Measurements from ENCODE around the gene NEB. TPM values are rescaled to one million over a fixed set of nuclear protein-coding genes. Genes with fewer than 3 reads are reported as not detected.

Gene NEB
- total RNA-seq, 4 donors from 2014 or later = 0.60 to 7.0 (median 1.4) TPM

GRCh38 chr2:151544449-151544848 is 189.8 kb downstream of the NEB start:
- H3K36me3 ChIP-seq = no peaks in the 10 kb centered on the region
- no peak for DNase-seq
- no peaks in the 10 kb centered on the region for H3K27me3 ChIP-seq
- H3K27ac ChIP-seq = no peak overlapping the region
- no peak for TF ChIP-seq EP300 (IDR thresholded peaks at IDR 0.05; ENCODE audit: low read depth)
- no peak for TF ChIP-seq POLR2A (IDR thresholded peaks at IDR 0.05)
- TF ChIP-seq POLR2AphosphoS5 (IDR thresholded peaks at IDR 0.05) = no peak
- TF ChIP-seq CTCF (IDR thresholded peaks at IDR 0.05) = no peak
- no peaks in the 10 kb centered on the region for H3K4me1 ChIP-seq
- H3K9me3 ChIP-seq = no peaks in the 10 kb centered on the region
- intact Hi-C loops (cut with DNase I; ENCODE audit: low total_unique reads) = no loop called here
- WGBS, 2 donors (ENCODE audit: low coverage in 1 of 2) = 93 to 97% methylated on average over 4 to 5 of the region's 5 CpGs
- H3K4me3 ChIP-seq = no peak overlapping the region
- in situ Hi-C loops (cut with MboI; ENCODE audit: low pct_ligation_motif_present in 1 of 4, low pct_unique_long_range_greater_than_20kb in 1 of 4, low sequenced_read_pairs in 3 of 4) = no loop called here

GRCh38 chr2:151543876-151544275 is 190.4 kb downstream of the NEB start:
- Histone ChIP-seq H3K4me1 (no peaks in the 10 kb centered on the region), H3K36me3 (no peaks in the 10 kb centered on the region), H3K4me3 (no peak overlapping the region), H3K9me3 (no peaks in the 10 kb centered on the region), H3K27ac (no peak overlapping the region), H3K27me3 (no peaks in the 10 kb centered on the region)
- DNase-seq = no peak
- in situ Hi-C loops (cut with MboI; ENCODE audit: low pct_ligation_motif_present in 1 of 4, low pct_unique_long_range_greater_than_20kb in 1 of 4, low sequenced_read_pairs in 3 of 4) = no loop called here
- WGBS, 2 donors (ENCODE audit: low coverage in 1 of 2) = 90 to 92% methylated on average over 3 of the region's 3 CpGs
- no peak for TF ChIP-seq EP300 (IDR thresholded peaks at IDR 0.05; ENCODE audit: low read depth)
- no peak for TF ChIP-seq CTCF (IDR thresholded peaks at IDR 0.05)
- TF ChIP-seq POLR2AphosphoS5 (IDR thresholded peaks at IDR 0.05) = no peak
- no peak for TF ChIP-seq POLR2A (IDR thresholded peaks at IDR 0.05)
- intact Hi-C loops (cut with DNase I; ENCODE audit: low total_unique reads) = no loop called here

- no peak for DNase-seq
- H3K9me3 ChIP-seq = no peaks in the 10 kb centered on the region
- intact Hi-C loops (cut with DNase I; ENCODE audit: low total_unique reads) = no loop called here
- no peak overlapping the region for H3K4me3 ChIP-seq
- H3K4me1 ChIP-seq = no peaks in the 10 kb centered on the region
- no peak overlapping the region for H3K27ac ChIP-seq
- WGBS, 2 donors (ENCODE audit: low coverage in 1 of 2) = 93 to 100% methylated on average over 1 to 7 of the region's 7 CpGs
- no peak for TF ChIP-seq CTCF (IDR thresholded peaks at IDR 0.05)
- no peak for TF ChIP-seq POLR2AphosphoS5 (IDR thresholded peaks at IDR 0.05)
- in situ Hi-C loops (cut with MboI; ENCODE audit: low pct_ligation_motif_present in 1 of 4, low pct_unique_long_range_greater_than_20kb in 1 of 4, low sequenced_read_pairs in 3 of 4) = no loop called here
- no peaks in the 10 kb centered on the region for H3K36me3 ChIP-seq
- H3K27me3 ChIP-seq = no peaks in the 10 kb centered on the region
Measured at GRCh38 chr2:151534001-151534400, 200.3 kb downstream of the NEB start.

GRCh38 chr2:151533127-151533526 is 201.1 kb downstream of the NEB start:
- H3K9me3 ChIP-seq = no peaks in the 10 kb centered on the region
- no peaks in the 10 kb centered on the region for H3K27me3 ChIP-seq
- in situ Hi-C loops (cut with MboI; ENCODE audit: low pct_ligation_motif_present in 1 of 4, low pct_unique_long_range_greater_than_20kb in 1 of 4, low sequenced_read_pairs in 3 of 4) (no loop called here), intact Hi-C loops (cut with DNase I; ENCODE audit: low total_unique reads) (no loop called here)
- no peaks in the 10 kb centered on the region for H3K4me1 ChIP-seq
- H3K36me3 ChIP-seq = no peaks in the 10 kb centered on the region
- WGBS, 2 donors (ENCODE audit: low coverage in 1 of 2) = 82 to 93% methylated on average over 3 of the region's 3 CpGs
- TF ChIP-seq POLR2A (IDR thresholded peaks at IDR 0.05) (no peak), EP300 (IDR thresholded peaks at IDR 0.05; ENCODE audit: low read depth) (no peak), POLR2AphosphoS5 (IDR thresholded peaks at IDR 0.05) (no peak), CTCF (IDR thresholded peaks at IDR 0.05) (no peak)
- no peak overlapping the region for H3K4me3 ChIP-seq
- no peak overlapping the region for H3K27ac ChIP-seq
- no peak for DNase-seq

All from transverse colon (tissue), 4 donors.